ENCODE measurements around the gene ITCH.

The ITCH gene

GRCh38 chr20:34532756-34533155, 169.7 kb downstream of the ITCH start:
- DNase-seq (ENCODE audit: low read depth): no peak

- DNase-seq (ENCODE audit: low read depth): no peak
These were observed 171.5 kb downstream of the ITCH start for GRCh38 chr20:34534391-34535165.

GRCh38 chr20:34535301-34535840, 172.3 kb downstream of the ITCH start:
- no peak for DNase-seq (ENCODE audit: low read depth)

GRCh38 chr20:34535857-34536256, 172.8 kb downstream of the ITCH start:
- no peak for DNase-seq (ENCODE audit: low read depth)

- peak; percentile 30 for DNase-seq (ENCODE audit: low read depth)
These were observed 173.8 kb downstream of the ITCH start for GRCh38 chr20:34536798-34537394.

GRCh38 chr20:34537651-34538050, 174.6 kb downstream of the ITCH start:
- no peak for DNase-seq (ENCODE audit: low read depth)

GRCh38 chr20:34538671-34539123, 175.6 kb downstream of the ITCH start:
- peak; percentile 36 for DNase-seq (ENCODE audit: low read depth)

GRCh38 chr20:34539756-34540155, 176.7 kb downstream of the ITCH start:
- no peak for DNase-seq (ENCODE audit: low read depth)

- DNase-seq (ENCODE audit: low read depth): no peak
These were observed 177.7 kb downstream of the ITCH start for GRCh38 chr20:34540596-34541263.

GRCh38 chr20:34541264-34541901, 178.3 kb downstream of the ITCH start:
- DNase-seq (ENCODE audit: low read depth): no peak

- no peak for DNase-seq (ENCODE audit: low read depth)
These were observed 178.8 kb downstream of the ITCH start for GRCh38 chr20:34541917-34542316.

GRCh38 chr20:34542439-34542838, 179.4 kb downstream of the ITCH start:
- no peak for DNase-seq (ENCODE audit: low read depth)

GRCh38 chr20:34543463-34544056, 180.5 kb downstream of the ITCH start:
- no peak for DNase-seq (ENCODE audit: low read depth)

GRCh38 chr20:34544109-34544796, 181.2 kb downstream of the ITCH start:
- DNase-seq (ENCODE audit: low read depth): no peak

GRCh38 chr20:34546751-34547181, 183.7 kb downstream of the ITCH start:
- DNase-seq (ENCODE audit: low read depth): no peak

- no peak for DNase-seq (ENCODE audit: low read depth)
These were observed 185.0 kb downstream of the ITCH start for GRCh38 chr20:34547844-34548613.

- DNase-seq (ENCODE audit: low read depth): no peak
These were observed 186.3 kb downstream of the ITCH start for GRCh38 chr20:34549291-34549928.

GRCh38 chr20:34549929-34550305, 186.8 kb downstream of the ITCH start:
- no peak for DNase-seq (ENCODE audit: low read depth)

- DNase-seq (ENCODE audit: low read depth): no peak
These were observed 189.5 kb downstream of the ITCH start for GRCh38 chr20:34552569-34552968.

GRCh38 chr20:34553366-34553867, 190.3 kb downstream of the ITCH start:
- no peak for DNase-seq (ENCODE audit: low read depth)

Measured in activated T-cell treated with anti-CD3 and anti-CD28 coated beads for 1 hour (primary cell).